Esophagus muscularis mucosa (tissue), 4 donors: ENCODE results near the gene CBR3.

Experiments used
- CTCF ChIP-seq, 3 experiments: fragments of 200-600 bp in 2 of 3; fragments of 450-650 bp in 1 of 3; sonication (generic) in 2 of 3; IDR thresholded peaks; one replicate each; pipeline ENCODE4 v1.5.1; 2017 to 2019; ENCODE audit warnings: antibody characterized with exemption in 3 of 3, mild to moderate bottlenecking in 2 of 3, moderate library complexity in 1 of 3
- EP300 ChIP-seq: sonication (generic); formaldehyde crosslinking; IDR thresholded peaks from one replicate; pipeline ENCODE4 v1.6.1; 2017; ENCODE audit warnings: antibody characterized with exemption
- POLR2A ChIP-seq: fragments of 450-650 bp; IDR thresholded peaks from one replicate; pipeline ENCODE4 v1.6.1; 2017; ENCODE audit warnings: antibody characterized with exemption, moderate library complexity, mild to moderate bottlenecking, low read depth
- POLR2AphosphoS5 ChIP-seq, 2 donors: sonication (generic); formaldehyde crosslinking; IDR thresholded peaks; one replicate each; pipeline ENCODE4 v1.6.1; 2017; ENCODE audit warnings: antibody characterized with exemption in 2 of 2

- no peak for TF ChIP-seq POLR2A
- TF ChIP-seq CTCF (IDR thresholded peaks at IDR 0.05): no peak
- no peak for TF ChIP-seq POLR2AphosphoS5 (IDR thresholded peaks at IDR 0.05)
- TF ChIP-seq EP300: no peak
Measured at GRCh38 chr21:36159356-36159921, 24.6 kb downstream of the CBR3 start.
